Measurements from ENCODE around the gene LILRA6.
"Not testable (repeated sequence)": the region's sequence is repeated elsewhere in the genome, so short reads cannot be mapped to it uniquely, and the experiment has no call there.

GRCh38 chr19:54240372-54241336 lies 1.9 kb downstream of the LILRA6 start:
- TF ChIP-seq, protein P1, sequence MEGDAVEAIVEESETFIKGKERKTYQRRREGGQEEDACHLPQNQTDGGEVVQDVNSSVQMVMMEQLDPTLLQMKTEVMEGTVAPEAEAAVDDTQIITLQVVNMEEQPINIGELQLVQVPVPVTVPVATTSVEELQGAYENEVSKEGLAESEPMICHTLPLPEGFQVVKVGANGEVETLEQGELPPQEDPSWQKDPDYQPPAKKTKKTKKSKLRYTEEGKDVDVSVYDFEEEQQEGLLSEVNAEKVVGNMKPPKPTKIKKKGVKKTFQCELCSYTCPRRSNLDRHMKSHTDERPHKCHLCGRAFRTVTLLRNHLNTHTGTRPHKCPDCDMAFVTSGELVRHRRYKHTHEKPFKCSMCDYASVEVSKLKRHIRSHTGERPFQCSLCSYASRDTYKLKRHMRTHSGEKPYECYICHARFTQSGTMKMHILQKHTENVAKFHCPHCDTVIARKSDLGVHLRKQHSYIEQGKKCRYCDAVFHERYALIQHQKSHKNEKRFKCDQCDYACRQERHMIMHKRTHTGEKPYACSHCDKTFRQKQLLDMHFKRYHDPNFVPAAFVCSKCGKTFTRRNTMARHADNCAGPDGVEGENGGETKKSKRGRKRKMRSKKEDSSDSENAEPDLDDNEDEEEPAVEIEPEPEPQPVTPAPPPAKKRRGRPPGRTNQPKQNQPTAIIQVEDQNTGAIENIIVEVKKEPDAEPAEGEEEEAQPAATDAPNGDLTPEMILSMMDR (conservative IDR thresholded peaks at IDR 0.05; ENCODE audit: low read depth, low read length): not testable (repeated sequence)
- TF ChIP-seq EZH2 (IDR thresholded peaks at IDR 0.05; ENCODE audit: borderline replicate concordance, low read depth, low read length, poor library complexity, severe bottlenecking): not testable (repeated sequence)

All from A673 (cell line).